T-helper 2 cell treated with Interferon-gamma antibody and Interleukin-4, amounts not matched to agents 5 μg/mL and 100 μg/mL, for 36 hours (primary cell): Measurements from ENCODE around the gene RNF213.

Source experiments
- DNase-seq: peaks from one replicate; pipeline ENCODE4 v3.0.0; 2021; ENCODE audit warnings: low spot score
- H3K27ac Mint-ChIP-seq: one replicate; pipeline ENCODE4 v1.8.0; 2021; ENCODE audit warnings: mild to moderate bottlenecking, mixed read lengths
- H3K27me3 Mint-ChIP-seq: one replicate; pipeline ENCODE4 v1.8.0; 2021; ENCODE audit warnings: low read depth, mixed read lengths
- H3K36me3 Mint-ChIP-seq: one replicate; pipeline ENCODE4 v1.8.0; 2021; ENCODE audit warnings: low read depth, mixed read lengths
- H3K4me1 Mint-ChIP-seq: one replicate; pipeline ENCODE4 v1.8.0; 2021; ENCODE audit warnings: low read depth, mixed read lengths
- H3K4me3 Mint-ChIP-seq: one replicate; pipeline ENCODE4 v1.8.0; 2022; ENCODE audit warnings: mild to moderate bottlenecking, moderate library complexity, mixed read lengths
- H3K9me3 Mint-ChIP-seq: one replicate; pipeline ENCODE4 v1.8.0; 2021; ENCODE audit warnings: mixed read lengths

Gene RNF213

DNA sequence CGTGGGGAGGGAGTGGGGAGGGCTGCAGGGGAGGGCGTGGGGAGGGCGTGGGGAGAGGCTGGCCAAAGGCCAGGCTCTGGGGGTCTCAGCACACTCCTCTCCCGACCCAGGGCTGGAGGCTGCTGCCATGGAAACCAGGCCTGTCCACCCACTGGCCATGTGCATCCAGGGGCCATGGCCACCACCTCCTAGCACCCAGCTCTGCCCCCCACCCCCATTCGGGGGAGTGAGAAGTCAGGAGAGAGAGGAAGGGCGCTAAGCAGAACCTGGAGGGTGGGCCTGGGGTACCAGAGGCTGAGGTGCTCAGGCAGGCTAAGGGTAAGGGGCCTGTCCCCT lies 184.0 kb downstream of the RNF213 start:
- no peak overlapping the region for H3K4me3 Mint-ChIP-seq
- DNase-seq: no peak
- H3K27ac Mint-ChIP-seq: no peak overlapping the region
- H3K4me1 Mint-ChIP-seq: no peaks in the 10 kb centered on the region
- H3K36me3 Mint-ChIP-seq: no peaks in the 10 kb centered on the region
- peaks cover 2% of the 10 kb centered on the region for H3K27me3 Mint-ChIP-seq
- no peaks in the 10 kb centered on the region for H3K9me3 Mint-ChIP-seq

DNA sequence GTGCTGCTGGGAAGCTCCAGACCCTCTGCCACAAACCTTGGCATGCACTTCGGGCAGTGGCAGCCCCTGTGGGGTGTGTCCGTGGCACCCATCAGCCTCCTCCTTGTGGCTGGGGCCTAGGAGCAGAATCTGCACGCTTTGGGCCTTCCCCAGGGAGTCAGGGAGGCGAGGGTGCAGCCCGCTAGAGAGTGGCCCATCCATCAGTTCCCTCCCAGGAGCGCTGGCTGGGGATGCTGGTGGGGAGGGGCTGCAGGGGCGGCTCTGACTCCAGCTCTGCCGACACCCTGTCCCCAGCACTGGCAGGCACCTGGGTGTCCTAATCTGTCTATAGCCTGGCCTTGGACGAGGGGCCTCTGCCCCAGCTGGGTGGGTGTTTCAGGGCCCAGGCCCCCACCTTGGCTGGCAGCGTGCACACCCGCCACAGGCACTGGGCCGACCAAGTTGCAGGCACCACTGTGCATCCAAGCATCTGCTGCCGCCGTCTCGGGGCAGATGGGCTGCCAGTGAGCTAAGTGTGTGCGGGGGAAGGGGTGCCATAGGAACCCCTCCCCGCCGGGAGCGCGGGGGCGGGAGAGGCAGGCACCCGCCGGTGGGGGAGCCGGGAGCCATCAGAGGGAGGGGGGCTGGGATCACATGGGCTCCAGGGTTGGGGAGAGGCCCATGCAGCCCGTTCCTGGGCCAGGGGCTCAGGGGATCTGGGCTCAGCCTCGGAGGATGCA lies 184.5 kb downstream of the RNF213 start:
- H3K27ac Mint-ChIP-seq: no peak overlapping the region
- H3K27me3 Mint-ChIP-seq: peaks cover 2% of the 10 kb centered on the region
- no peak for DNase-seq
- H3K36me3 Mint-ChIP-seq: no peaks in the 10 kb centered on the region
- no peaks in the 10 kb centered on the region for H3K4me1 Mint-ChIP-seq
- no peaks in the 10 kb centered on the region for H3K9me3 Mint-ChIP-seq
- H3K4me3 Mint-ChIP-seq: no peak overlapping the region

DNA sequence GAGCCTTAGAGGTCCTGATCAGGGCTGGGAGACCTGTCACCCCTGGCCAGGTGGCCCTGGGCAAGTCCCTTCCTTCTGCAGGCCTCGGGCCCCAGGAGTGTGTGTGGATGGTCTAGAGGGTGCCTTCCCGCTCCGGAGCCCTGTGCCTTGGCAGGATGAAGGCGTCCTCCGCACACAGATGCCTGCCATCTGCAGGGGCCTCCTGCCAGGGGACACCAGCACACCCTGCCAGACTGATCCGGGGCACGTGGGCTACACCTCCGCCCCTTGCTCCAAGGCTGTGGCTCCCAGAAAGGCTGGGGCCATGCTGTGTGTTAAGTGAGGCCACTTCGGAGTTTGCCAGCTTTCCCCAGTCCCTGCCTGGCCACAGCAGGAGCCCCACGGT lies 185.1 kb downstream of the RNF213 start:
- H3K4me1 Mint-ChIP-seq: no peaks in the 10 kb centered on the region

DNA sequence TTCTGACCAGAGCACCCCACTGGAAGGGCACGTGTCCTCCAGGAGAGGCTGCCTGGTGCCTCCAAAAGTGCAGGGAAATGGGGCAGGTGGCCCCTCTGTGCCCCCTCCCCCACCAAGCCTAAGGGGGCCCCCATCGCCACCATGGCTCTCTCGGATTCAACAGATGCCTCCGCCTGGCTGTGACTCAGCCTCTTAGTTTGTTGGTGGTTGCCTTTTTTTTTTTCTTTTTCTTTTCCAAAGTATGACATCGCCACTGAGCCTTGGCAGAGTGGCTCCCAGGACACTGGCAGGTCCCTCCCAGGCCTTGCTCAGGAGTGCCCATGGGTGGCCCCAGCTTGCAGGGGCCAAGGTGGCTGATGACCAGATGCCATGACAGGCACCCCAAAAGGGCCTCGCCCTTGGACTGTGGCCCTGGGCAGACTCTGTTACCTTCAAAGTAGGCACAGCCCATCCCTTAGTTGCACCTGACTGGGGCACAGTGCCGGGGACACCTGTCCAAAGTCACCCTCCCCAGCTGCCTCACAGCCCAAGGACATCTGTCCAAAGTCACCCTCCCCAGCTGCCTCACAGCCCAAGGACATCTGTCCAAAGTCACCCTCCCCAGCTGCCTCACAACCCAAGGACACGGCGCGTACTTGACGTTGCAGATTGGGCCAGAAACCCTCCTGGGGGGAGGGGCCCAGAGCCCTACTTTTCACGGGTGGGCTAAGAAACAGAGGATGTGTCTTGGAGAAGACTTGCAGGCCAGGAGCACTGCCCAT lies 186.2 kb downstream of the RNF213 start:
- Mint-ChIP-seq H3K9me3 (no peaks in the 10 kb centered on the region), H3K27ac (no peak overlapping the region), H3K27me3 (peaks cover 2% of the 10 kb centered on the region), H3K4me1 (no peaks in the 10 kb centered on the region), H3K36me3 (no peaks in the 10 kb centered on the region), H3K4me3 (no peak overlapping the region)
- DNase-seq: no peak

More for the DNA sequence above, 185.1 kb downstream of the RNF213 start:
- Mint-ChIP-seq H3K27ac (no peak overlapping the region), H3K9me3 (no peaks in the 10 kb centered on the region), H3K36me3 (no peaks in the 10 kb centered on the region), H3K4me3 (no peak overlapping the region), H3K27me3 (peaks cover 2% of the 10 kb centered on the region)
- DNase-seq: no peak

DNA sequence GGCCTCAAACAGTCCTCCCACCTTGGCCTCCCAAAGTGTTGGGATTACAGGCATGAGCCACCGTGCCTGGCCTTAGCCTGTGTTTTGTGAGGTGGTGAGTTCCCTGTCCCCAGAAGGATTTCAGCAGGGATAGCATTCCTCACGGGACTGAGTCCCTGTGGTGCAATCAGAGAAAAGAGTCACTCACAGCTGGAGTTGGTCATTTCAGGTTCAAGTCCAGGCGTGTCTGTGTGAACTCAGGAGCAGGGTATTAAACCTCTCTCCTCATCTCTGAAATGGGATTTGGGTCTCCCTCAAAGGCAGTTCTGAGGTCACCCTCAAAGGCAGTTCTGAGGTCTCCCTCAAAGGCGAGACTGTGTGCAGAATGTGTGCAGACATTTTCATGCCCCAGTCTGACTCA lies 187.1 kb downstream of the RNF213 start:
- H3K4me1 Mint-ChIP-seq: no peaks in the 10 kb centered on the region
- peaks cover 2% of the 10 kb centered on the region for H3K27me3 Mint-ChIP-seq
- H3K27ac Mint-ChIP-seq: no peak overlapping the region
- H3K36me3 Mint-ChIP-seq: no peaks in the 10 kb centered on the region
- no peaks in the 10 kb centered on the region for H3K9me3 Mint-ChIP-seq
- DNase-seq: no peak
- H3K4me3 Mint-ChIP-seq: no peak overlapping the region
